T47D (cell line): ENCODE measurements around the gene NHSL2.

ENCODE experiments used
- DNase-seq, 2 experiments: peaks; one replicate each; pipeline versions ENCODE4 v3.0.0 to v3.0.0-alpha.2; 2011 to 2012; ENCODE audit warnings: low read depth in 1 of 2, low spot score in 1 of 2
- JUND ChIP-seq: IDR thresholded peaks from 2 replicates; pipeline ENCODE4 v1.6.1; 2012; ENCODE audit warnings: low read depth
- in situ Hi-C: cut with HindIII; loops from 2 replicates; pipeline ENCODE4 v1.10.0; 2016; ENCODE audit warnings: low sequenced_read_pairs, low pct_unique_long_range_greater_than_20kb

Gene NHSL2

DNA sequence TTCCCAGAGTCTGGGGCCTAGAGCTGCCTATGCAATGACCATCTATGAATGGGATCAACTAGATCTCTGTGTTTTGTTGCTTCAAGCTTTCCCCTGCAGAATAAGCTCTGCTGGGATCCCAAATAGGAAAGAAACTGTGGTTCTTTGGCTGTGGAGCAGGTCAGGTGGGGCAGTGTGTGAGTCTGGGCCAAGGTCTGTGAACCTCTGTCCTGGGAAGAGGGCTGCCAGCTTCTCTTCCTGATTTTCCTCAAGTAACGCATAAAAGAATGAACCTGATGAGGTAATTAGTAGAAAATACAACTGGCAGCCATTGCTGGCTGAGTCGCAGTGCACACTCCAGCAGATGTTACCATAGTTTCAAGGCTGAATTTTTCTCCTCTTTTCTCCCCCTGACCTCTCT, 266.3 kb downstream of the NHSL2 start:
- no peak for TF ChIP-seq JUND
- DNase-seq: no peak
- in situ Hi-C loops: no loop called here

DNA sequence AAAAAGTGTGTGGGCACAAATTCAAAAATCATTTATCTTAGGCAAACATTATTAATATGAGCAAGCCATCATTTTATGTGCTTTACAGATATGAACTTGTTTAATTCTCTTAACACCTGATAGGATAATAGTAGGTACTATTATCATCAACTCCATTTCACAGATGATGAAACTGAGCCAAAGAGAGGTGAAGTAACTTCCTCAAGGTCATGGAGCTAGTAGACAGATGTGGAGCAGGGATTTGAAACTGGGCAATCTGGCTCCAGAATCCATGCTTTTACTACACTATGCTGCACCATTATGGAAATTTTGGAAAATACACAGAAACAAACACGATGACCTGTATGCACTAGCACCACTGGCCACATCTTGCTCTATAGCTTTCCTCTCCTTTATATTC, 269.9 kb downstream of the NHSL2 start:
- no peak for DNase-seq
- in situ Hi-C loops: no loop called here
- no peak for TF ChIP-seq JUND

DNA sequence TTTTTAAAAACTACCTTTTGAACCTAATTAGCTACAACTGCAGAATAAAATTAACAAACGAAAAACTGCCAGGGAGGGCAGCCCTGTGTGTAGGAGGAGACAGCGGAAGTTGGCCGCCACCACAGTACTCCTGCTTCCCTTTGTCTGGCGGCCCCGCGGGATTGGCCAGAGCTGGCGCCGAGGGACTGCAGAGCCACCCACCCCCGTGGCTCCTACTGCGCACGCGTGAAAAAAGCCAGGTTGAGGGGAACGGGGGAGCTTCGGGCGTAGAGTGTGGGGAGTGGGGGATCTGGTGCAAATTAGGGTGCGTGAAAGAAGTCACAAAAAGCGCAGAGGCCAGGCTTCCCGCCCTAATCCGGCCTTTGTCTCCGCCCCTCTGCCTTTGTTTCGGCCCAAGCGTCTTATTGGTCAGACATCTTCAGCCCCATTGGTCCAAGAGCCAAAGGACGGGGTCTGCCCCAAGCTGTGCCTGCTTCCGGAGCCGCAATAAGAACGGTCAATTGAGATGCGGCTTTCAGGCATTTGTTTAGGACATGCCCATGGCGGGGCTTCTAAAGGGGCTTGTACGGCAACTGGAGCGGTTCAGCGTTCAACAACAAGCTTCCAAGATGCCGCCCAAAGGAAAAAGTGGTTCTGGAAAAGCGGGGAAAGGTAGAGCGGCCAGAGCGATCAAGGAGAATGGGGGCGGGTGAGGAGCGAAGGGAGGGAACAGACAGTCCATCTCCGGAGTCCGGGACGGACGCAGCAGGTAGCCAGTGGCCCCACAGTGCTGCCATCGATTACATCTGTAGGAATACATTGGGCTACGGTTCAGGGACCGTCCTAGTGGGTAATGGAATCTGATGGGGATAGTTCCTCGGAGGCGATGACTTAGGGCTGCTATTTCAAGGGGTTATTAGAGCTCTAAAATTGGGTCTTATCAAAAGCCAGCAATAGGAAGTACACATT, 270.8 kb downstream of the NHSL2 start, which contains the start of gene PIN4:
Gene PIN4 (plus strand): TSS at position 580 of the 948 bp plus-strand sequence. CDS start 29 bp downstream, at position 609.
- TF ChIP-seq JUND: no peak
- DNase-seq: peak; percentile 50 to 95
- in situ Hi-C loops: no loop called here

DNA sequence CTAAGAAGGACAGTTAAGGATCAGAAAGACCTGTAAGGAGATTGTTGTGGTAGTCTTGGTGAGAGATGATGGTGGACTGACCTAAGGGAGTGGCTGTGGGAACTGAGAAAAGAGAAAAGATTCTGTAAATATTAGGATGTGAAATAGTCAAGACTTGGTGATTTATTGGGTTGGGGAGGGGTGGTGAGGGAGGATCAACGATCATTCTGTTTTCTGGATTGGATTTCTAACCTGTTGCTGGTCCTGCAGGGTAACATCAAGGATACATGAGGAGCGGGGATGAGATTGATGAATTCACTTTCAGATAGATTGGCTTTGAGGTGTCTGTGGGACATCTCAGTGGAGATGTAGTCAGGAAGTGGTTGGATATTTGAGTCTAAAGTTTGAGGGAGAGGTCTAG, 272.3 kb downstream of the NHSL2 start:
- no peak for TF ChIP-seq JUND
- in situ Hi-C loops: no loop called here
- DNase-seq: no peak

DNA sequence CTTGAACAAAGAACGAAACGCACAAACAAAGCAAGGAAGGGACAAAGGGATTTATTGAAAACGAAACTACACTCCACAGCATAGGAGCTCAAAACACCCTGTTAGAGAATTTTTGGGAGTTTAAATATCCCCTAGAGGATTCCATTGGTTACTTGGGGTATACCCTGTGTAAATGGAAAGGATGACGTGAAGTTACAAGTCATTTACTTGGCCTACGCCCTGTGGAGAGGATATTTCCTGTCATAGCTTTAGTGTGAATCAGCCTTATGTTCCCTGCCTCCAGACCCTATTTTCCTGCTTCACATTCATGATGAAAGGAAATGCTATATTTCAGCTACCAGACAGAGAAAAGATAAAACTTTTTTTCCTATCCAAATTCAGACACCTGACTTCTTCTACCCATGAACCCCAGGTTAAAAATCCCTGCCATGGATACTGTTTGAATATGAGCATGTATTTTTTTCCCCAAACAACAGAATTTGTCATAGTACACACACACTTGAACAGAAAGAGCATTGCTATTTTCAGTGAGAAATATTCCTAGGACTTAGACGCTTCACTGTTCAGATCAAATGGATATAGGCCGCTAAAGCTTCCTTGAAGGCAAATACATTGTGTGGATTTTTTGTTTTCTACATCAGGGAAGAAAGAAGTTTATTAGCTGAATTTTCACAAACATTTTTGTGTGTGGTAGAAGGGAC, 291.3 kb downstream of the NHSL2 start:
- in situ Hi-C loops: no loop called here
- DNase-seq: no peak
- TF ChIP-seq JUND: no peak
